Measurements from ENCODE around the gene RBM15. TPM values are rescaled to one million over a fixed set of nuclear protein-coding genes. Genes with fewer than 3 reads are reported as not detected.

Gene RBM15
- total RNA-seq, 4 donors from 2014 or later: 10.5 to 39.5 (median 23.0) TPM

GRCh38 chr1:110341872-110342331 lies 2.7 kb downstream of the RBM15 start:
- intact Hi-C loops (cut with DNase I): no loop called here
- TF ChIP-seq POLR2A (IDR thresholded peaks at IDR 0.05) (no peak), CTCF (IDR thresholded peaks at IDR 0.05) (no peak)
- peaks cover 0 to 37% (median 0%) of the 10 kb centered on the region in 3 donors for H3K36me3 ChIP-seq
- no peak for DNase-seq
- no peak overlapping the region for H3K27ac ChIP-seq
- peak overlapping the region in 2 of 4 donors; percentile 24 to 28 for H3K4me3 ChIP-seq
- no peaks in the 10 kb centered on the region for H3K9me3 ChIP-seq
- WGBS, 2 donors: 41 to 62% methylated on average over 5 to 9 of the region's 9 CpGs
- no peaks in the 10 kb centered on the region for H3K27me3 ChIP-seq
- peaks cover 30 to 80% (median 48%) of the 10 kb centered on the region in 3 donors for H3K4me1 ChIP-seq

GRCh38 chr1:110343249-110343648 lies 4.1 kb downstream of the RBM15 start:
- 50 to 61% methylated on average over 2 of the region's 2 CpGs for WGBS, 2 donors
- H3K9me3 ChIP-seq: no peaks in the 10 kb centered on the region
- H3K27ac ChIP-seq: no peak overlapping the region
- H3K36me3 ChIP-seq: peaks cover 0 to 47% (median 0%) of the 10 kb centered on the region in 3 donors
- H3K27me3 ChIP-seq: no peaks in the 10 kb centered on the region
- intact Hi-C loops (cut with DNase I): no loop called here
- no peak overlapping the region for H3K4me3 ChIP-seq
- DNase-seq: no peak
- TF ChIP-seq CTCF (IDR thresholded peaks at IDR 0.05) (no peak), POLR2A (IDR thresholded peaks at IDR 0.05) (no peak)
- peaks cover 30 to 85% (median 51%) of the 10 kb centered on the region in 3 donors for H3K4me1 ChIP-seq

GRCh38 chr1:110344152-110344551 lies 5.0 kb downstream of the RBM15 start:
- 61 to 72% methylated on average over 3 of the region's 3 CpGs for WGBS, 2 donors
- no peaks in the 10 kb centered on the region for H3K27me3 ChIP-seq
- TF ChIP-seq CTCF (IDR thresholded peaks at IDR 0.05) (no peak), POLR2A (IDR thresholded peaks at IDR 0.05) (no peak)
- H3K27ac ChIP-seq: no peak overlapping the region
- H3K9me3 ChIP-seq: no peaks in the 10 kb centered on the region
- intact Hi-C loops (cut with DNase I): no loop called here
- peaks cover 30 to 94% (median 58%) of the 10 kb centered on the region in 3 donors for H3K4me1 ChIP-seq
- peaks cover 0 to 47% (median 0%) of the 10 kb centered on the region in 3 donors for H3K36me3 ChIP-seq
- H3K4me3 ChIP-seq: no peak overlapping the region
- DNase-seq: no peak

GRCh38 chr1:110345480-110345879 lies 6.3 kb downstream of the RBM15 start:
- no peaks in the 10 kb centered on the region for H3K9me3 ChIP-seq
- TF ChIP-seq CTCF (IDR thresholded peaks at IDR 0.05) (no peak), POLR2A (IDR thresholded peaks at IDR 0.05) (no peak)
- no peak overlapping the region for H3K4me3 ChIP-seq
- peaks cover 0 to 47% (median 0%) of the 10 kb centered on the region in 3 donors for H3K36me3 ChIP-seq
- 70 to 71% methylated on average over 3 of the region's 3 CpGs for WGBS, 2 donors
- intact Hi-C loops (cut with DNase I): no loop called here
- no peaks in the 10 kb centered on the region for H3K27me3 ChIP-seq
- no peak overlapping the region for H3K27ac ChIP-seq
- DNase-seq: no peak
- H3K4me1 ChIP-seq: peaks cover 24 to 100% (median 60%) of the 10 kb centered on the region in 3 donors

GRCh38 chr1:110346690-110347089 lies 7.5 kb downstream of the RBM15 start:
- no peaks in the 10 kb centered on the region for H3K27me3 ChIP-seq
- no peak for DNase-seq
- no peak overlapping the region for H3K27ac ChIP-seq
- no peaks in the 10 kb centered on the region for H3K9me3 ChIP-seq
- intact Hi-C loops (cut with DNase I): no loop called here
- peaks cover 14 to 99% (median 50%) of the 10 kb centered on the region in 3 donors for H3K4me1 ChIP-seq
- TF ChIP-seq POLR2A (IDR thresholded peaks at IDR 0.05) (no peak), CTCF (IDR thresholded peaks at IDR 0.05) (no peak)
- H3K4me3 ChIP-seq: no peak overlapping the region
- H3K36me3 ChIP-seq: peaks cover 0 to 36% (median 0%) of the 10 kb centered on the region in 3 donors
- WGBS, 2 donors: 66 to 69% methylated on average over 9 of the region's 9 CpGs
